HG03520 (cell line): Measurements from ENCODE around the gene PDHX.

ENCODE experiments used
- ATAC-seq: cut with Tn5 transposase; IDR thresholded peaks from one replicate; pipeline ENCODE4 v1.9.1; 2021; ENCODE audit warnings: mild to moderate bottlenecking, moderate library complexity; ENCODE audit not compliant: unreplicated experiment

Gene PDHX

GRCh38 chr11:34953955-34954354 is 37.5 kb downstream of the PDHX start:
- no peak for ATAC-seq

GRCh38 chr11:34957206-34957605 is 40.8 kb downstream of the PDHX start:
- no peak for ATAC-seq

GRCh38 chr11:34957606-34958005 is 41.2 kb downstream of the PDHX start:
- ATAC-seq: no peak

- ATAC-seq: no peak
Measured at GRCh38 chr11:34959770-34960169, 43.4 kb downstream of the PDHX start.

GRCh38 chr11:34960277-34960676 is 43.9 kb downstream of the PDHX start:
- ATAC-seq: no peak

- no peak for ATAC-seq
Measured at GRCh38 chr11:34962034-34962433, 45.6 kb downstream of the PDHX start.

- ATAC-seq: no peak
Measured at GRCh38 chr11:34963351-34963750, 46.9 kb downstream of the PDHX start.

GRCh38 chr11:34964610-34965331 is 48.4 kb downstream of the PDHX start:
- ATAC-seq: no peak

GRCh38 chr11:34968862-34969261 is 52.4 kb downstream of the PDHX start:
- ATAC-seq: no peak

GRCh38 chr11:34970033-34970432 is 53.6 kb downstream of the PDHX start:
- no peak for ATAC-seq

GRCh38 chr11:34970480-34970879 is 54.1 kb downstream of the PDHX start:
- ATAC-seq: no peak

GRCh38 chr11:34971928-34972327 is 55.5 kb downstream of the PDHX start:
- no peak for ATAC-seq

- no peak for ATAC-seq
Measured at GRCh38 chr11:34972366-34972765, 55.9 kb downstream of the PDHX start.

- no peak for ATAC-seq
Measured at GRCh38 chr11:34972892-34973291, 56.5 kb downstream of the PDHX start.

- ATAC-seq: no peak
Measured at GRCh38 chr11:34975482-34975881, 59.1 kb downstream of the PDHX start.

GRCh38 chr11:34976496-34977088 is 60.2 kb downstream of the PDHX start:
- ATAC-seq: no peak

GRCh38 chr11:34977089-34977912 is 60.9 kb downstream of the PDHX start:
- ATAC-seq: no peak

GRCh38 chr11:34978236-34979191 is 62.1 kb downstream of the PDHX start:
- no peak for ATAC-seq

GRCh38 chr11:34984514-34984913 is 68.1 kb downstream of the PDHX start:
- no peak for ATAC-seq

- no peak for ATAC-seq
Measured at GRCh38 chr11:34986883-34987520, 70.6 kb downstream of the PDHX start.
